Ramos (cell line): Measurements from ENCODE around the gene CYP2J2.
"Not testable (repeated sequence)": the region's sequence is repeated elsewhere in the genome, so short reads cannot be mapped to it uniquely, and the experiment has no call there.

Experiments used
- in situ Hi-C: fragments of 300-500 bp; cut with MboI; formaldehyde crosslinking; loops from one replicate; pipeline ENCODE4 v1.14.3; 2022; ENCODE audit warnings: low sequenced_read_pairs; ENCODE audit not compliant: unreplicated experiment

CYP2J2 gene

DNA sequence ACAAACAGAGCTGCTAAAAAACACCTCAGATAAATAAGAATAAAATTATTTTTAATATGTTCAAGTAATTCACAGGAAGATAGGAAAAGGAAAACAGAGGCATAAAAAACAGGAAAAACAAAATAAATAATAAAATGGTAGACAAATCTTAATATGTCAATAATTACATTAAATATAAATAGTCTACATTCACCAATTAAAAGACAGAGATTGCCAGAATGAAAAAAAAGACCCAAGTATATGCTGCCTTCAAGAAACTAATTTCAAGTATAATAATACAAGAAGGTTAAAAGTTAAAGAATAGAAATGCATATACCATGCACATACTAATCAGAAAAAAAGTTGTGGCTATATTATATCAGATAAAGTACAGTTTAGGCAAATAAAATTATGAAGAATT is 1.9 kb downstream of the CYP2J2 start:
- in situ Hi-C loops, result no loop called here

DNA sequence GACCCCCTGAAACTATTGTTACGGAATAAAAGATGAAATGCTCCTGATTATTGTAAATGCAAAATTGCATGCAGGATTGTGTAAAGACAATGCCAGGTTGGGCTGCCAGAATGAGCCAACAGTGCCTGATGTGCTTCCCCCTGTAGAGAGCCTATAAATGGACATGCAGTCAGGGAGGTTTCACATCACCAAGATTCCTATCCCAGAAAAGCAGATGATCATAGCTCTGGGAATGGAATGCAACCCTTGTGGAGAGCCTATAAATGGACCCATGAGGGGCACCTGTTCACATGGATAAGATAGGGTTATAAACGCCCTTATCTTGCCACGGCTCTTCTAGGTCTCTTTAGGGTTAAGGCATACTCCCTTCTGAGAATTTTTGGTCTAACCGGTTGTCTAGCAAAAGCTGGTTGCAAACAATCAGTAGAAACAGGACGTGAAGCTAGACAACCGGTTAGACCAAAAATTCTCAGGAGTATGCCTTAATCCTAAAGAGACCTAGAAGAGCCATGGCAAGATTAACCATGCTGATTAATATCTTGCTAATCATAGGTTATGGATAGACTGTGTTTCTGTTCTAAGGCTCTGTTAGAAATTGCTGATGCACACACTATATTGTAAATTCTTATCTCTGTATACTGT is 5.2 kb downstream of the CYP2J2 start:
- in situ Hi-C loops, result not testable (repeated sequence)

DNA sequence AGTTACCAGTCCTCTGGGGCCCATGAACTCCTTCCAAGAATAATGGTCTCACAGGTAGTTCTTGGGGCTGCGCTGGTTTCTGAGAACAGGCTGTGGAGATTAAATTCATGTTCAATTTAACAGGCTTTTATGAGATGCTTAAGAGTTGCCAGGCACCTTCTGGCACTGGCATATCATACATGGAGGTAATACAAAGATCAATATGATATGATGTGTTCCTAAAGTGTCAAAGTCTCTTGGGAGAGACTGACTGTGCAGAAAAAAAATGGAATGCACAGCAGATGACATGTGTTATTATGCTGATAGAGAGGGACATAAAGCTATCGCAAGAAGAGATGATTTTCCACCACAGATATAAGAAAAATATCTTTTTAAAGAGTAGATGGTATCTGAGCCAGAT is 6.8 kb downstream of the CYP2J2 start:
- in situ Hi-C loops, result no loop called here

DNA sequence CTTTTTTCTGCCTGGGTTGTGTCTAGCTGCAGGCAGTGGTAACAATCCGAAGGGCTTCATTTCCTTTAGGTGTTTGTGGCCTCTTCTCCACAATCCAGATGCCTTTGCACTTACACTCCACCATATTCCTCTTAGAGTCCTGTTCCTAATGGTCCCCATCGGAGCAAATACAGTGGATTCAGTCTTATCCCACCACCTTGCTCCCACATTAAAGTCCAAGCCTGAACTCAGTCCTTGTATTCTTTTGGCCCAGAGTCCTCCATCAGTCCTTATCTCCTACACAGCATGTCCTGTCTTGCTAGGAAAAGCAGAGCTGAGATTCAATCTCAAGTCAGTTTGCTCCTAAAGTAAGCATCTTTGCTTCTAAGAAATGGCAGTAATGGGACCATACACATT is 8.8 kb downstream of the CYP2J2 start:
- in situ Hi-C loops, result no loop called here

DNA sequence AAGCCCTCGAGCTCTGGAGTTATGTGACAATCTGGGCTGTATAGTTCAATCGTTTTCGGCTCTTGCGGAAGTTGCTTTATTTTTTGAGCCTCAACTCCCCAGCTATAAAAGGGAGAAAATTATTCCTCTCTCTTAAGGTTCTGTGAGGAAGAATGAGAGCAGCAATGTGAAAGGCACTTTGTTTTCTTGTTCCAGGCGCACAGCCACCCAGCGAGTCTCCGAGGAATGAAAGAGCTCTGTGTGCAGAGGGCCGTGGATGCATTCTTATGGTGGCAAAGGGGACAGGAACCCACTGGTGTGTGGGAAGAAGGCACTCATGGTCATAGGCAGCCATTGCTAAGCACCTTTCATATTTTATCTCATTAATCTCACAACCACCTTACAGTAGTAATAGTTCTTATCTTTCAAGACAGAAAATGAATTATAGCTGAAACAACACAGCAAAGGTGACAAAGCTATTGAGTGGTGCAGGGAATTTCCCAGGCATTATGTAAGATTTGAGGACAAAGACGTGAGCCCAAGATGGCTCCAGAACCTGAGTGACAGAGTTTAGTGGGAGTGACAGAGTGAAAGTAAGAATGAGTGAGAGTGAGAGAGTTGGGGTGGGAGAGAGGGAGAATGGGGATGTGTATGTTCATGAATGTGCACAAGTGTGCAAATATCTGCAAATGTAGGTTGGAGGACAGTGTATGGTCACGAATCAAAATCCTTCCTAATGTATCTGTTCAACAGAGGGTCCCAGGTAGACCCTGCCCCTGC is 9.4 kb downstream of the CYP2J2 start:
- in situ Hi-C loops, result no loop called here

DNA sequence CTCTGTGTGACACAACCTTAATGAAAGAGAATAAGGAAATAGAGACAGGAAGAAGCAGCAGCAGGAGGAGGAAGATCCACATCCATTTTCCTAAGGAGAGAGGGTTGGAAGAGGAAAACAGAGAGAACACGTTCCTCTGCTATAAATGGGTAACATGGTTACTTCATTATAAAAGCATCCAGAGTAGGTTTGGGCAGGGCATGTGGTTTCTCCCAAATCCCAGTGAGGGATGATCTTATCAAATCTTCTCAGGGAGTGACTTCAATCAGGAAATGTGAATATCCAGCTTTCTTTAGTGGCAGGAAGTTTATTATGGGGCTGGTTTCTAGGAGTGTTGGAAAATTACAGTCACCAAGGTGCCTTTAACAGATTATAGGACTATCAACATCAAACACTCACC is 11.1 kb downstream of the CYP2J2 start:
- in situ Hi-C loops, result no loop called here

DNA sequence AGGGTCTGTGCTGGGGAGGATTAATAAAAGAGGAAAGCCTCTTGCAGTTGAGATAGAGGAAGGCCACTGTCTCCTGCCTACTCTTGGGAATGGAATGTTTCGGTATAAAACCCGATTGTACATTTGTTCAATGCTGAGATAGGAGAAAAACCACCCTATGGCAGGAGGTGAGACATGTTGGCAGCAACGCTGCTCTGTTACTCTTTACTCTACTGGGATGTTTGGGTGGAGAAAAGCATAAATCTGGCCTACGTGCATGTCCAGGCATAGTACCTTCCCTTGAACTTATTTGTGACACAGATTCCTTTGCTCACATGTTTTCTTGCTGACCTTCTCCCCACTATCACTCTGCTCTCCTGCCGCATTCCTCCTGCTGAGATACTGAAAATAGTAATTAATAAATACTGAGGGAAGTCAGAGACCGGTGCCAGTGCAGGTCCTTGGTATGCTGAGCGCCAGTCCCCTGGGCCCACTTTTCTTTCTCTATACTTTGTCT is 11.7 kb downstream of the CYP2J2 start:
- in situ Hi-C loops, result not testable (repeated sequence)

DNA sequence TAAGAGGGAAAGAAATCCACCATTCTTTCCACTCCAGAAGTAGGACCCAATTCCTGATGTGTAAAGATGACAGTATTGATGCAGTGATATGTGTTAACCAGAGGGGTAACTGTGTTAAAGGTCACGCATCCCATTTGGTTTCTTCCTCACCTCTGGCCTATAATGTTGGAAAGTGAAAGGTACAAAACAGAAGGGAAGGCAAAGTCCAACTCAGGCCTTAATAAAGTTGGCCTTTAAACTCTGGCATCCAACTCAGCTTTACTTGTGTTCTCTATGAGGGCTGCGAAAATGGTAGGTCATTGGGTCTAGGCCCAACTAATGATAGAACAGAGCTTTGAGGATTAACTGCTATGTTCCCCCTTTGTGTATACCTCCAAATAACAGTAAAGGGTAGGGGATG is 17.9 kb downstream of the CYP2J2 start:
- in situ Hi-C loops, result no loop called here

DNA sequence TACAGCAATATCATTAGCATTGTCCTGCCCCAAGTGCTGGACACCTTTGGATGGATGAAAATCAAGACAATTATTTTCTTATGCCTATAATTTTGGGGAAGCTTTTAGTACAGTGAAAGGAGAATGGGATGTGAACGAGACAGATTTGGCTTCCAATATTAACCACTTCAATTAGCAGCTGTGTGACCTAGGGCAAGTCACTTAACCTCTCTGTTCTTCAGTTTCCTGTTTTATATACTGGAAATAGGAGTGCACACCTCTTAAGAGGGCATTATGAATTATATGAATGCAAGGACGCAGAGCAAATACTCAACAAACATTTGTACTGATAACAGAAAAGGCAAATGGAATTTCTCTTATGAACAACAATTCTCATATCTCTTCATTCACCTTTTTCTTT is 18.5 kb downstream of the CYP2J2 start:
- in situ Hi-C loops, result no loop called here

DNA sequence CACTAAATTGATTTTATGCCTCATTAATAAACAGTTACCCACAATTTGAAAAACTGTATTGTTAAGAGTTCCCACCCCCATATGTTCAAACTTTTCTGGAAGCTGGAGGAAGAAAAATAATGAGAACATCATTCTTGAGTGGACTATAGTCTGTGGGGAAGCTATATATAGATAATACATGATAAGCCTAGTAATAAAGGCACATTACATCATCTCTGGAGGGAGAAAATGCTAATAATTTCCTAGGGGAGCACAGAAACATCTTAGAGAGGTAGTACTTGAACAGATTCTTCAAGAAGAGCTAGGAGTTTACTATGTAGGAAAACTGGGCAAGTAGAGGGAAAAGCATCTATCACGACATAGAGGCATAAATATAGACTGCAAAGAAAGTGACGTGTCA is 19.6 kb downstream of the CYP2J2 start:
- in situ Hi-C loops, result no loop called here

DNA sequence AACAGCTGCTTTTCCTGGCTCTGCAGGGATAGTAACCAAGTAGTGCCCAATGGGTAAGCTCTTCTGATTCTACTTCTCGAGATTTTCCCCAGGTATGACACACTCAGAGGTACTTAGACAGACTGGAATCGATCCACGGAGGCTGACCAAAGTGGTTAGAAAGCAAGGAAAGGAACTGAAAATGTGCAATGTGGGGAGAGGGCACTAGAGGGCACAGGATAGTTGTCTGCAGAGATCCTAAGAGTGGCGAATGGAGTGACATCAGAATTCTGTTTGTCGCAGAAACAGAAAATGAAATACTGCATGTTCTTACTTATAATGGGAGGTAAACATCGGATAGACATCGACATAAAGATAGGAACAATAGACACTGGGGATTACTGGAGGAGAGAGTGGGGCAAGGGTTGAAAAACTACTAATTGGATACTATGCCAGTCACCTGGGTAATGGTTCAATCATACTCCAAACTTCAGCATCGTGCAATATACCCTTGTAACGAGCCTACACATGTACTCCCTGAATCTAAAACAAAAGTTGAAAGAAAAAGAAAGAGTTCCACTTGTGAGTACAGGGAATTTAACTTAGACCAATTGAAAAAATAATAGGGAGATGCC is 23.3 kb downstream of the CYP2J2 start:
- in situ Hi-C loops, result no loop called here

DNA sequence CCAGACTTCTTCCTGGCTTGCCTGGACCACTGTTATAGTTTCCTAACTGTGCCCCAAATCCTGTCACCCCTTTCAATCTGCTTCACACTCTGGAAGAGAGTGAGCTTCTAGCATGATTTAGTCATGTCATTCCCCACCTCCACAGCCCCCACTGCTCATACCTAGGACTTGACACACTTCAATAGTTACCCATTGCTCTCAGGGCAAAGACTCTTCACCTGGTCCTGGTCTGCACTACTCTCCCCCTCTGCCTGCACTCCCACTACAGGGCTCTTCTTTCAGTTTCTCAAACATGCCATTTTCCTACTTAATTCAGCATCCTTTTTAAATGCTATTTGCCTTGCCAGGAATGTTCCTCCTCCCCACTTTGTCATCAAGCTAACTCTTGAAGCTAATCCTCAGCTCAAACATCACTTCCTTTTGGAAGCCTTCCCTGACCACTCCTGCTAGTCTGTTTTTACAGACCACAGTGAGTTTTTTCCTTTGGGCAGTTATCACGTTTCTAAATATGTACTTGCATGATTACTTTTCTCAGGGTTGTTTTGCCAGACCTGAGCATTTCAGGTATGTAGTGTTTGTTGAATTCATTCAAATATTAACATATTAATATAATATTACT is 24.7 kb downstream of the CYP2J2 start:
- in situ Hi-C loops, result no loop called here

DNA sequence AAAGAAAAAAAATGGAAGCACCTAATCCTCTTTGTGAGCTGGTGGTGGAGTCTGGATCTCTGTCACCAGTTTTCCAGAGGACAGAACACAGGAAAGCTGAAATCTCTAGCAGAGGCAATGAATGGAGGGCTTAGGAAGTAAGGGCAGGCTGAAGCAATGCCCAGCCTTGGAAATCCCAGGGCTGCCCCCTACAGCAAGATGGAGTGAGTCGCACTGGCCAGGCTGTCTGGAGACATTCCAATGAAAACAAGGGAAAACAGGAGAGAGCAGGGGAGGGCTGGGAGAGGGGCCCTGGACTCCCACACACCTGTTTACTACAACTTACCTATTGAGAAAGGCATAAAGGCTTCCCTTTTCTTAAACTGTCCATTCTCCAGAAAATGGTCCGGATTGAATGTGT is 25.9 kb downstream of the CYP2J2 start:
- in situ Hi-C loops, result no loop called here

DNA sequence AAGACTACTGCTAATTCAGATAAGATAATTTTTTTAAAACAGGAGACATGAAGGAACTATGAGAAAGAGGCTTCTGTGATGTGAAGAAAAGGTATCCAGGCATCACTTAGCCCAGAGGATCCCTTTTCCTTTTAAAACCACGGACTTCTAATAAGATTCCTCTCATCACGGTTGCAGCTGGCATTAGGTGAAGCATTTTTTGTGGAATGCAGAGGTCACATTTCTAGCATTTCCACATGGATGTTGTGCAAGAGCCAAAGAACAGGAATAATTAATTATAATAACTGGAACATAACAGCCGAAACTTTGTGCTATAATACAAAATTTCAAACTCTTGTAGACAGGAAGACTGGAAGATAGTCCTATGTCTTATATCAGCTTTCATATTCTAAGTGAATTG is 27.6 kb downstream of the CYP2J2 start:
- in situ Hi-C loops, result no loop called here

DNA sequence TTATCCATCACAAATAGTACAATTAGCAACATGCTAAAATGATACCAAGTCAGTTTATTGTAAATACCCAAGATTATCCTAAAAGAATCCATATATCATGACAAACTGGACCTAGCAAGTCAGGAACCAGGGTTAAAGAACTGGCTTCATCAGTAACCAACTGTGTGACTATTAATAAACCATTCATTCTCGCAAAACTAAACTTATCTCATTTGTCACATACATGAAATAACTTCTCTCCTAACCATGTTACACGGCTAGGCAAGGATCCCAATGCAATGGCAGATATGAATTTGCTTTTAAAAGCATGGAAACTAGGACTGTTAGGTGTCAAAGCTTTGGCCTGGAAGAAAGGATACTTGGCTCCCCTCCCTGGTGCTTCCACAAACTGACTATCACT is 29.4 kb downstream of the CYP2J2 start:
- in situ Hi-C loops, result no loop called here

DNA sequence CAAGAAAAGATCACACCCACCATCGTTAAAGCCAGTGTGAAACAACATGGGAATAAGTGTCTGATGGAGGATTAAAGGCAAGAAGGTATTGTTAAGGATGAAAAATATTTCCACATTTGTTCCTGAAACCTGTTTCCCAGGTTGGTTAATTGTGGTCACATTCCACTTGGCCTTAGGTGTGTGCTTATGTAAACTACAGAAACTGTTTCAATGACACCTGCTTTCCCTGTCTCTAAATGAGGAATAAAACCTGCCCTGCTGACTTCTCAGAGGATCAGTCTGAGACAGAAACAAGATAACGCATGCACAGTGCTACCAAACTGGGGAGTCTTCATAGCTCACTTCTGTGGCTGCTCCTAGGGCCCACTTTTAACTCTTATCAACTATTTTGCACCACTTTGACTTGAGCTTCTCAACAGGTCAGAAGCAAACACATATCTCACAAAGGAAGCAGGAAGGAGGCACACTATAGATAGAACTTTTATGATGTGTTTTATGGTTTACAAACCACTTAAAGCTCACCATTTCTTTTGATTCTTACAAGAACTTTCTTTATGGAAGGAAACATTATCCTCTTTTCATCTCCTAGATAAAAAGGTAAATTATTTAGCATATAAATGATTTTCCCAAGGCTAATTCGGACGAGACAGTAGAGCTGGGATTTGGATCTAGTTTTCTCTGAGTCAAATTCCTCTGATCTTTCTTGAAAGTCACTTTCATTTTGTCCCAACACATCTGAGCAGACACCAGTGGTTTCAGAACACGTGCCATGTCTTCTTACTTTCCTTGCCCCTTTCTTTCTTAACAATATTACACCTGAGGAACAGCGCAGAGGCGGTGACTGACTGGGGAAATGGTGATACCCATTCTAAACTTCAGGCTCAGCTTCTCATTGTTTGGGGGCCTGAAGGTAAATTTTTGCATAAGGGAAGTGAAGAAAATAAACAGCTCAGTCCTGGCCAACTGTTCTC is 33.4 kb downstream of the CYP2J2 start:
- in situ Hi-C loops, result no loop called here

DNA sequence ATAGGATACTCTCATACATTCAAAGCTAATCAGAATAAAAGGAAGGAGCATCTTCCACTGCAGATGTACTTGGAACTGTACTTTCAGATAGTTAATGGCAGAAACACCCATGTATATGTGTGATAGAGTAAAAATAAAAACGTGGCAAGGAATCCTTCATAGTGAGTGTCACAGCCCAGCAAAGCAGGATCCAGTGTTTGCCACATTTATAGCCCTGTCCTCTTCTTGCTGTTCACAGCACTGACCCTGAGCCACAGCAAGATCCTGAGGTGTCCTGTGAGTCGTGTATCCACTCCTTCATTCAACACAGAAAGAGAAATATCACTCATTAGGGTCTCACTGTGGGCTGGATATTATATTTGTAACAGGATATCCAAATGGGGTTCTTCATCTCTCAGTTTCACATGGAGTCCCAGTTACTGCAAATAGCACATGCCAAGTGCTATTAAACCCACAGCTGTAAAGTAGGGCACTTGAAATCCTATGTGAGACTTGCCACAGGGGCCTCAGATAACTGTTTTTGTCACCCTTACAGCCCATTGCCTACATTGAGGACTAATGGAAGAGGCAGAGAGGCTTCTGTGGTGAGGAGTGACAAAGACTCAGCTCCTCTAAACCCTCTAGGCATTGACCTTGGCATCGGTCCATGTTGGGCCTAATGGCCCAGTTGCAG is 41.3 kb downstream of the CYP2J2 start:
- in situ Hi-C loops, result no loop called here

DNA sequence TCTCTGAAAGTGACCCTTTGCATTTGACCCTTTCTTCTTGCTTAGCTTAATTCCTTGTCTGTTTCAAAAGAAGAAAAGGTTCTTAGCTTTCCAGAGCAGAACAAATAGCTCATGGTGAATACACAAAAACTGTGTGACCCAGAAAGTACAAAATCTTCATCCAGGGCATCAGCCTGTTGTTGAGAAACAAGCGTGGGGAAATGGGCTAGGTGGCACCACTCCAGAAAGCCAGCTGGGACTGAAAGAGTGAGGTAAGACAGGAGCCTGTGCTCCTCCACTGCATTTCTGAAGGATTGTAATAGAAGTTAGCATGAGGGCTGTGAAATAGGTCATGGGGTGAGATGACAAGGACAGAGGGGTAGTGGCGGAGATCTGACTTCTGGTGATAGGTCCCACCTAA is 45.8 kb downstream of the CYP2J2 start:
- in situ Hi-C loops, result no loop called here

DNA sequence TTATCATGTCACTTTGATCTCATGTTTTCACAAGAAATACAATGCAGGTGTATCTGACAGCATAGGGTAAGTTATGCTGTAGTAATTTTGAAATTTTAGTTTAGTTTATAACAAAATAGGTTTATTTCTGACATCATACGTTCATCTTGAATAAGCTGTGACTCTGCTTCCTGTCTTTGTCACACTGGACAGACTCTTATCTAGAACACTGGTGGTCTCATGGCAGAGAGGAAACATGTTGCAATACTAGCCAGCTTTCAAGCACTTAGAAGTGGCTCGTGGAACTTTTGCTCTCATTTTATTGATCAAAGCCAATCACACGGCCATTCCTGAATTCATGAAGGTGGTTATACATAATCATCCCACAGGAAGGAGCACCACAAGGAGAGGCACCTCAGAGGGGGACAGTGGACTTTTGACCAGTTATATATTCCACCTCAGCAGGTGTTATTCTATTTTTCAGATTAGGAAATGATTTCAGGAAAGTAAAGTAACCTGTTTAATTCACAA is 46.5 kb downstream of the CYP2J2 start:
- in situ Hi-C loops, result no loop called here
